Glutamatergic neuron (in vitro differentiated cells): ENCODE results near the gene CD24. TPM values are rescaled to one million over a fixed set of nuclear protein-coding genes. Genes with fewer than 3 reads are reported as not detected.

Source experiments
- DNase-seq: peaks from one replicate; pipeline ENCODE4 v3.0.0; 2022
- H3K27ac Mint-ChIP-seq: one replicate; pipeline ENCODE4 v1.8.0; 2020; ENCODE audit warnings: mild to moderate bottlenecking, mixed read lengths, inconsistent platforms; ENCODE audit not compliant: unreplicated experiment
- H3K27me3 Mint-ChIP-seq: one replicate; pipeline ENCODE4 v1.8.0; 2020; ENCODE audit warnings: mild to moderate bottlenecking, moderate library complexity, mixed read lengths, inconsistent platforms; ENCODE audit not compliant: unreplicated experiment
- H3K36me3 Mint-ChIP-seq: one replicate; pipeline ENCODE4 v1.8.0; 2020; ENCODE audit warnings: mild to moderate bottlenecking, mixed read lengths, inconsistent platforms; ENCODE audit not compliant: unreplicated experiment
- H3K4me1 Mint-ChIP-seq: one replicate; pipeline ENCODE4 v1.8.0; 2020; ENCODE audit warnings: mild to moderate bottlenecking, low read depth, mixed read lengths, inconsistent platforms; ENCODE audit not compliant: unreplicated experiment
- H3K4me3 Mint-ChIP-seq: one replicate; pipeline ENCODE4 v1.8.0; 2020; ENCODE audit warnings: mild to moderate bottlenecking, mixed read lengths, inconsistent platforms; ENCODE audit not compliant: unreplicated experiment
- H3K9me3 Mint-ChIP-seq: one replicate; pipeline ENCODE4 v1.8.0; 2020; ENCODE audit warnings: mild to moderate bottlenecking, moderate library complexity, mixed read lengths, inconsistent platforms; ENCODE audit not compliant: unreplicated experiment
- total RNA-seq: library from RNA; stranded (reverse); fragmentation: NEBNext Ultra II Directional; extraction: Animal tissue kit (Norgen Biotek cat#: 25700); gene quantifications from one replicate; pipeline ENCODE4 v1.2.1, GENCODE V29; 2021; ENCODE audit not compliant: unreplicated experiment
- TF ChIP-seq, protein P1 (sequence below): fragments of 200-600 bp; sonication (generic); IDR thresholded peaks from one replicate; pipeline ENCODE4 v1.5.0; 2021; ENCODE audit not compliant: partially characterized antibody, unreplicated experiment

Gene CD24
- total RNA-seq, 1 donor from 2014 or later = 782 TPM

DNA sequence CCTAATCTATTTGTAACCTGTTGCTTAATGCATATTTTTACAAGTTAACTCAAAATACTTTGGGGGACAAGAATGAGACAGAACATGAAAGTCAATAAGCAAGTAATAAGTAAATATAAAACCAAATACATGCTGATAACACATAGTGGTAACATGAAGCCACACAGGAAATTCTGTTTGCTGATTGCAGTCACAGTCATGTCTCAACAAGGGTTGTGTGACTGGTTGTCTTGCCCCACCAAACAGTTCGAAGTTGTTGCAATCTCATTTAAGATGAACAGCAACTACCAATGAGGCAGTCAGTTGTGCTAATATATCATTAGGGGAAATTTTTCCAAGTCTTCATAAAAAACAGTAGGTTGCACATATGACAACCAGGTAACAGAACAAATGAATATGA is 14.5 kb downstream of the CD24 start:
- TF ChIP-seq, protein P1, sequence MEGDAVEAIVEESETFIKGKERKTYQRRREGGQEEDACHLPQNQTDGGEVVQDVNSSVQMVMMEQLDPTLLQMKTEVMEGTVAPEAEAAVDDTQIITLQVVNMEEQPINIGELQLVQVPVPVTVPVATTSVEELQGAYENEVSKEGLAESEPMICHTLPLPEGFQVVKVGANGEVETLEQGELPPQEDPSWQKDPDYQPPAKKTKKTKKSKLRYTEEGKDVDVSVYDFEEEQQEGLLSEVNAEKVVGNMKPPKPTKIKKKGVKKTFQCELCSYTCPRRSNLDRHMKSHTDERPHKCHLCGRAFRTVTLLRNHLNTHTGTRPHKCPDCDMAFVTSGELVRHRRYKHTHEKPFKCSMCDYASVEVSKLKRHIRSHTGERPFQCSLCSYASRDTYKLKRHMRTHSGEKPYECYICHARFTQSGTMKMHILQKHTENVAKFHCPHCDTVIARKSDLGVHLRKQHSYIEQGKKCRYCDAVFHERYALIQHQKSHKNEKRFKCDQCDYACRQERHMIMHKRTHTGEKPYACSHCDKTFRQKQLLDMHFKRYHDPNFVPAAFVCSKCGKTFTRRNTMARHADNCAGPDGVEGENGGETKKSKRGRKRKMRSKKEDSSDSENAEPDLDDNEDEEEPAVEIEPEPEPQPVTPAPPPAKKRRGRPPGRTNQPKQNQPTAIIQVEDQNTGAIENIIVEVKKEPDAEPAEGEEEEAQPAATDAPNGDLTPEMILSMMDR = no peak
- DNase-seq = no peak
- H3K27ac Mint-ChIP-seq = no peak overlapping the region
- no peak overlapping the region for H3K4me3 Mint-ChIP-seq
- H3K36me3 Mint-ChIP-seq = no peaks in the 10 kb centered on the region
- H3K27me3 Mint-ChIP-seq = peaks cover 2% of the 10 kb centered on the region
- H3K4me1 Mint-ChIP-seq = no peaks in the 10 kb centered on the region
- peaks cover 2% of the 10 kb centered on the region for H3K9me3 Mint-ChIP-seq

DNA sequence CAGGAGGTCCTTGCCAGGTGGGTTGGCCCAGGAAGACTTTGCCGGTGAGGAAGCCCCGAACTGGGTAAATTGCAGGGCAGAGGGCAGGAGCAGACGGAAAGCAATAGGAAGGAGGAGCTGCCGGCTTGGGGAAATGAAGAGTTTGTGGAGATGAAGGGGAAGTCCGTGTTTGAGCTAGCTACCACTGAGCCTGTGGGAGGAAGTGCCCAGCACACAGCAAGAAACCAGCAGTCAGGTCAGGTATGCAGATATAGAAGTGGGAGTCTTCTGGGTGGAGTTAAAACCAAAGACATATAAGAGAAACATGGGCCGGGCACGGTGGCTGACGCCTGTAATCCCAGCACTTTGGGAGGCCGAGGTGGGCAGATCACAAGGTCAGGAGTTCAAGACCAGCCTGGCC is 34.7 kb downstream of the CD24 start:
- H3K27me3 Mint-ChIP-seq = no peaks in the 10 kb centered on the region
- H3K4me1 Mint-ChIP-seq = no peaks in the 10 kb centered on the region
- no peak overlapping the region for H3K4me3 Mint-ChIP-seq
- H3K36me3 Mint-ChIP-seq = no peaks in the 10 kb centered on the region
- H3K27ac Mint-ChIP-seq = no peak overlapping the region
- TF ChIP-seq, protein P1 = no peak
- DNase-seq = no peak
- H3K9me3 Mint-ChIP-seq = no peaks in the 10 kb centered on the region

DNA sequence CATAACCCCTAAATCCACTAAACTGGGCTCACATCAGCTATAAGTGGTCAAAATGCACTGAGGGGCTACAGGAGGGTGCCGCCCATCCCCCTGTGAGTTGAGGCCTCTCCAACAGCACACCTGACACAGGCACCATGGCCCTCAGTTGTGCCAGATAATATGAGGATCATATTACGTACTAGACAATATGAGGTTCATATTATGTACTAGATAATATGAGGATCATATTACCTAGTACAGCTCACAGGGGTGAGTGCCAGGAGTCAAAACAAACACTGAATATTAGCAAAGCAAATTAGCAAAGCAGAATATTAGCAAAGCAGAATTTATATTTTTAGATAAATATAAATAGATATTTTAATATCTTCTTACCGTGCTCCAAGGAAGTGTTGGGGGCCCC is 35.3 kb downstream of the CD24 start:
- TF ChIP-seq, protein P1 = no peak
- no peaks in the 10 kb centered on the region for H3K9me3 Mint-ChIP-seq
- H3K4me3 Mint-ChIP-seq = no peak overlapping the region
- no peaks in the 10 kb centered on the region for H3K36me3 Mint-ChIP-seq
- H3K27me3 Mint-ChIP-seq = no peaks in the 10 kb centered on the region
- H3K4me1 Mint-ChIP-seq = no peaks in the 10 kb centered on the region
- H3K27ac Mint-ChIP-seq = no peak overlapping the region
- no peak for DNase-seq

DNA sequence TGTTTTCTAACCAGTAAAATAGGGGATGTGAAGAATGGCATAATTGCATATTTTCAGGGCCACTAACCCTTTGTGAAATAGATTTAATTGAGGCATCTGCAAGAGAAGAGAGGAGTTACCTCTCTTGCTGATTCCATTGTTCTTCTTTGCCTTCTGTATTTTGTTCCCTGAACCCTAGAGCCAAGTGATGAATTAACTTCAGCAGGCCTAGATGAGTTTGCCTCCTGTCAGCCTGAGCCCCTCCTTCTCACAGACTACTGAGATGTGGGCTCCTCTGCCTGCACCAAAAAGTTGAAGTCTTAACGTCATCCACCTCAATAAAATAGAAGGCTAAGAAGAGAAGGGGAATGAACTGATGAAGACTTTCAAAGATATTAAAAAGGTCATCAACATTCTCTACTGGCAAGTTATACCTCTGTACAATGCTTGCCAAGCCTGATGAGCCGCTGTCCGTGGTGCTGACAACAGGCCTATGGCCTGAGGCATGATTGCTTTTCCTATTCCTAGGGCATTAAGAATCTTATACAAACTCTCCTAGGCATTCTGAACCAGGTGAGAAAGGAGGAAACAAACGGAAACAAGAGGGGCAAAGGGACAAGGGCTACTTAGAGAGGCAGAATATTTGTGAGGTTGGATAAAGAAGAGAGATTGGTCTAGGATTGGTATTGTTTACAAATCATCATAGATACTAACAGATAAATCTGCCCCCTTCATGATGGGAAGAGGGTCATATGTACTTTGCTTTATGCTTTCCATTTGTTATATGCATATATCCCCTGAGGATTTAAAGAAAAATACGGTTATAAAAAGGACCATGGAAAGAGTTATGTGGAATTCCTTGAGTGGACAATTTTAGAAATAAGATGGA is 46.8 kb downstream of the CD24 start:
- Mint-ChIP-seq H3K27ac (no peak overlapping the region), H3K4me3 (no peak overlapping the region)

DNA sequence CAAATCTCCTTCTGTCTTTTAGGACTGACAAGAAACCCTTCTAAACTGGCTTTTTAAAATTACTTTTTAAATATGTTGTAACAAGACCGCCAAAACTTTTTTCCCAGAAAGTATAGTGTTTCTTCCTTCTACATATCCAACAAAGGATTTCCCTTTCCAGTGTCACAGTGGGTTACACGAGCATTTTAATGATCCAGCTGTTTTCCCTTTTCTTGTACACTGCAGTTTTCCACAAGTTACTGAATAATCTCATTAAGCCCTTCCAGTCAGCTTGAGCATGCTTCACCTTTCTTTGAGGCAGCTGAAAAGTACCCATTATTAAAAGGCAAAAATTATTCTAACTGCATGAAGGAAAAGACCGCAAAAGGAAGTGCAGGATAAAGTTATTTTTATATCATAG is 48.6 kb downstream of the CD24 start:
- no peak for DNase-seq
- no peaks in the 10 kb centered on the region for H3K36me3 Mint-ChIP-seq
- H3K4me3 Mint-ChIP-seq = no peak overlapping the region
- H3K9me3 Mint-ChIP-seq = no peaks in the 10 kb centered on the region
- TF ChIP-seq, protein P1 = no peak
- H3K4me1 Mint-ChIP-seq = peaks cover 28% of the 10 kb centered on the region
- H3K27ac Mint-ChIP-seq = no peak overlapping the region
- peaks cover 4% of the 10 kb centered on the region for H3K27me3 Mint-ChIP-seq

More for the DNA sequence above, 46.8 kb downstream of the CD24 start:
- Mint-ChIP-seq H3K9me3 (no peaks in the 10 kb centered on the region), H3K36me3 (no peaks in the 10 kb centered on the region), H3K4me1 (peaks cover 28% of the 10 kb centered on the region), H3K27me3 (peaks cover 2% of the 10 kb centered on the region)
- no peak for DNase-seq
- TF ChIP-seq, protein P1 = no peak
